HL-60 (cell line): Measurements from ENCODE around the gene EDN3.

Experiments
- DNase-seq, 2 experiments: peaks; one replicate each; pipeline ENCODE4 v3.0.0-alpha.2; 2010 to 2020; ENCODE audit warnings: low read depth in 1 of 2, low spot score in 1 of 2
- H3K27ac ChIP-seq: fragments of 250-450 bp; sonication (Bioruptor Pico); replicated peaks from 2 replicates; pipeline ENCODE4 v1.5.1; 2020; ENCODE audit warnings: mild to moderate bottlenecking, moderate library complexity
- H3K27me3 ChIP-seq: fragments of 250-450 bp; sonication (Bioruptor Pico); 2 replicates; pipeline ENCODE4 v1.5.1; 2021; ENCODE audit warnings: mild to moderate bottlenecking, moderate library complexity; ENCODE audit not compliant: insufficient read depth, poor library complexity, severe bottlenecking
- H3K4me3 ChIP-seq: replicated peaks from 2 replicates; pipeline ENCODE4 v1.5.1; 2011; ENCODE audit warnings: mild to moderate bottlenecking, control low read depth, low read length; ENCODE audit not compliant: insufficient read depth
- CTCF ChIP-seq: IDR thresholded peaks from one replicate; pipeline ENCODE4 v1.5.1; 2011; ENCODE audit warnings: low read length, control low read depth, inconsistent platforms; ENCODE audit not compliant: insufficient read depth
- GABPA ChIP-seq: IDR thresholded peaks from 2 replicates; pipeline ENCODE4 v1.6.1; 2012; ENCODE audit warnings: low read depth
- POLR2AphosphoS5 ChIP-seq: IDR thresholded peaks from 2 replicates; pipeline ENCODE4 v1.6.1; 2012; ENCODE audit warnings: low read depth
- REST ChIP-seq: IDR thresholded peaks from 2 replicates; pipeline ENCODE4 v1.6.1; 2012; ENCODE audit warnings: low read depth; ENCODE audit not compliant: insufficient replicate concordance
- SPI1 ChIP-seq: IDR thresholded peaks from 2 replicates; pipeline ENCODE4 v1.6.1; 2012; ENCODE audit warnings: low read depth, mild to moderate bottlenecking, borderline replicate concordance

Gene EDN3

GRCh38 chr20:59316911-59317731 is 16.7 kb downstream of the EDN3 start:
- Histone ChIP-seq H3K27ac (no peak overlapping the region), H3K27me3 (no peaks in the 10 kb centered on the region), H3K4me3 (no peak overlapping the region)
- TF ChIP-seq REST (no peak), POLR2AphosphoS5 (no peak), CTCF (no peak), GABPA (no peak), SPI1 (no peak)
- no peak for DNase-seq

DNA sequence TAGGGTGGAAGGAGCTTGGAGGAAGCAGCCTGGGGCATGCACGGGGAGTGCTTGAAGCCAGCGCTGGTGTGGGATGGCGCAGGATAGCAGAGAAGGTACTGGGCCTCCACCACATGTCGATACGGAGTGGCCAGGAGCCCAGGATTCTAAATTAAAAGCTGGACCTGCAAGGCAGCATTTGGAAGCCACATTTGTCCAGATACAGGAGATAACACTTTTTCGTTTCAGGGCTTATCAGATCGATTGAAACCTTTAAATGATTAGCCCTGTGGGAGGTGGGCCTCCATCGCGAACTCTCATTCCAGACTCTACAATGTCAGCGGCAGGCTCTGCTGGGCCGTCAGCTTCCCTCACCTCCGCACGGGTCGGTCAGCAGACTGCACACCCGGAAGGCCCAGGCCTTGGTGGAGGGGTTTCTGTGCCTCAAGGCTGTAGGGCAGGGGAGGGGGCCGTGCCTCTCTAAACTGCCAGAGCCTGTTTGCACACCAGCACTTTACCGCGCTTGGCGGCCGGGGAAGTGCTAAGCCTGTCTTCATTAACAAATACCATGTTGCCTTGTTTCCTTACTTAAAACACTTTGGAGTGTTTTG is 17.9 kb downstream of the EDN3 start:
- H3K4me3 ChIP-seq = no peak overlapping the region
- TF ChIP-seq REST (no peak), SPI1 (no peak), POLR2AphosphoS5 (no peak), CTCF (no peak), GABPA (no peak)
- H3K27ac ChIP-seq = no peak overlapping the region
- DNase-seq = no peak
- no peaks in the 10 kb centered on the region for H3K27me3 ChIP-seq

- H3K27me3 ChIP-seq = no peaks in the 10 kb centered on the region
- H3K4me3 ChIP-seq = no peak overlapping the region
- DNase-seq = no peak
- TF ChIP-seq GABPA (no peak), POLR2AphosphoS5 (no peak), SPI1 (no peak), REST (no peak), CTCF (no peak)
- no peak overlapping the region for H3K27ac ChIP-seq
Observed at GRCh38 chr20:59318803-59319202, 18.4 kb downstream of the EDN3 start.
